HFFc6 (cell line): ENCODE results near the gene ABHD12. TPM values are rescaled to one million over a fixed set of nuclear protein-coding genes. Genes with fewer than 3 reads are reported as not detected.
A peak's percentile ranks its signal among the peaks of the same experiment; 100 is the strongest.

ENCODE experiments used
- DNase-seq: peaks from one replicate; pipeline ENCODE4 v3.0.0-alpha.2; 2018
- H3K27ac Mint-ChIP-seq: 2 replicates; pipeline ENCODE4 v1.8.0; 2020; ENCODE audit warnings: mild to moderate bottlenecking, mixed read lengths
- H3K27me3 Mint-ChIP-seq: 2 replicates; pipeline ENCODE4 v1.8.0; 2021; ENCODE audit warnings: mild to moderate bottlenecking, moderate library complexity, mixed read lengths; ENCODE audit not compliant: insufficient read depth
- H3K36me3 Mint-ChIP-seq: 2 replicates; pipeline ENCODE4 v1.8.0; 2021; ENCODE audit warnings: low read depth, mixed read lengths
- H3K4me1 Mint-ChIP-seq: 2 replicates; pipeline ENCODE4 v1.8.0; 2020; ENCODE audit warnings: low read depth, mixed read lengths
- H3K4me3 Mint-ChIP-seq: 2 replicates; pipeline ENCODE4 v1.8.0; 2020; ENCODE audit warnings: mild to moderate bottlenecking, moderate library complexity, mixed read lengths
- H3K9me3 Mint-ChIP-seq: 2 replicates; pipeline ENCODE4 v1.8.0; 2020; ENCODE audit warnings: mild to moderate bottlenecking, mixed read lengths
- CTCF ChIP-seq: fragments of 200-600 bp; sonication (generic); IDR thresholded peaks from 2 replicates; pipeline ENCODE4 v1.5.0; 2021; ENCODE audit warnings: antibody characterized with exemption, mild to moderate bottlenecking
- total RNA-seq, 6 experiments: library from RNA; stranded (reverse); fragmentation: NEBNext Ultra II Directional; extraction: Animal tissue kit (Norgen Biotek cat#: 25700); gene quantifications; 2 replicates in 1 of 6; 3 replicates in 5 of 6; pipeline ENCODE4 v1.2.3, GENCODE V29; 2021

ABHD12 gene
- total RNA-seq, 6 experiments from 2014 or later, result 87.0 to 103 (median 98.9) TPM

GRCh38 chr20:25297141-25297905, 93.3 kb downstream of the ABHD12 start:
- H3K4me1 Mint-ChIP-seq, result peaks cover 23% of the 10 kb centered on the region
- no peaks in the 10 kb centered on the region for H3K9me3 Mint-ChIP-seq
- DNase-seq, result no peak
- no peak overlapping the region; the same call in 1 of the 2 replicates for H3K27ac Mint-ChIP-seq
- H3K4me3 Mint-ChIP-seq, result no peak overlapping the region
- TF ChIP-seq CTCF, result no peak
- H3K27me3 Mint-ChIP-seq, result peaks cover 12% of the 10 kb centered on the region
- H3K36me3 Mint-ChIP-seq, result 0 out of 2 replicates have a peak, but pooled peaks cover 5% of the 10 kb centered on the region

- DNase-seq, result peak; percentile 3
- H3K36me3 Mint-ChIP-seq, result 0 out of 2 replicates have a peak, but pooled peaks cover 5% of the 10 kb centered on the region
Measured at GRCh38 chr20:25296094-25297093, 94.2 kb downstream of the ABHD12 start.

GRCh38 chr20:25295386-25296093, 95.1 kb downstream of the ABHD12 start:
- H3K4me3 Mint-ChIP-seq, result no peak overlapping the region
- H3K36me3 Mint-ChIP-seq, result 0 out of 2 replicates have a peak, but pooled peaks cover 5% of the 10 kb centered on the region
- H3K9me3 Mint-ChIP-seq, result no peaks in the 10 kb centered on the region
- peak overlapping the region; percentile 43; the same call in 1 of the 2 replicates for H3K27ac Mint-ChIP-seq
- peaks cover 11% of the 10 kb centered on the region for H3K27me3 Mint-ChIP-seq
- no peak for TF ChIP-seq CTCF
- DNase-seq, result no peak
- H3K4me1 Mint-ChIP-seq, result peaks cover 16% of the 10 kb centered on the region

More at GRCh38 chr20:25296094-25297093, 94.2 kb downstream of the ABHD12 start:
- Mint-ChIP-seq H3K4me1 (peaks cover 23% of the 10 kb centered on the region), H3K27ac (0 out of 2 replicates have a peak overlapping the region, but pooled peaks have one; percentile 7), H3K4me3 (no peak overlapping the region), H3K9me3 (no peaks in the 10 kb centered on the region), H3K27me3 (peaks cover 12% of the 10 kb centered on the region)
- peak; percentile 73 for TF ChIP-seq CTCF

- DNase-seq, result peak; percentile 38
- peak; percentile 89 for TF ChIP-seq CTCF
- H3K27me3 Mint-ChIP-seq, result peaks cover 7% of the 10 kb centered on the region
- no peak overlapping the region for H3K4me3 Mint-ChIP-seq
- 0 out of 2 replicates have a peak, but pooled peaks cover 5% of the 10 kb centered on the region for H3K36me3 Mint-ChIP-seq
- H3K9me3 Mint-ChIP-seq, result no peaks in the 10 kb centered on the region
- peak overlapping the region; percentile 43 for H3K27ac Mint-ChIP-seq
- peaks cover 8% of the 10 kb centered on the region for H3K4me1 Mint-ChIP-seq
Measured at GRCh38 chr20:25294459-25295385, 95.9 kb downstream of the ABHD12 start.
